Measurements from ENCODE around the gene GLIPR2. TPM values are rescaled to one million over a fixed set of nuclear protein-coding genes. Genes with fewer than 3 reads are reported as not detected.
A peak's percentile ranks its signal among the peaks of the same experiment; 100 is the strongest.

GLIPR2 gene
- total and polyA plus RNA-seq, 2 of the 13 experiments (the other 11 are each of a cell fraction or from before 2014, with no cell fraction given) = 0.08 to 0.42 TPM

DNA sequence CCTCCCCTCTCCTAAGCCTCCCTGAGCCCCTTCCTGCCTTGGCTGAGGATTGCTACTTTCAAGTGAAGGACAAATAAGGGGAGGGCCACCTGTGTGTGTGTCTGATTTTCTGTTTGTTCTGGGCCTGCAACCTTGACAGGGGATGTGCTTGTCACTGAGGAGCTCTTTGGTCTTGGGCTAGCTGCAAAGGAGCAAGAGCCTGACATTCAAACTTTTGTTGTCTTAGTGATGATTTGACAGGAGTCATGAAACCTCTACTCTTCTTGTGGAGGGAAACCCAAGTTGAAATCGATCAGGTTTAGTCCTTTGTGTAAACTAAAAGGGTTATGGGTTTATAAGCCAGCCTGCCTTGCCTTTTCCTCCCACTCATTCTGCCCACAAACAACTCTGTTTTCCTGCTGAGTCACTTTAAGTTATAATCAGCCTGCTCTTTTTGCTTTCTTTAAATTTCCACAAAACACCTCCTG lies 71.0 kb downstream of the GLIPR2 start (continued):
- TF ChIP-seq, protein P1, sequence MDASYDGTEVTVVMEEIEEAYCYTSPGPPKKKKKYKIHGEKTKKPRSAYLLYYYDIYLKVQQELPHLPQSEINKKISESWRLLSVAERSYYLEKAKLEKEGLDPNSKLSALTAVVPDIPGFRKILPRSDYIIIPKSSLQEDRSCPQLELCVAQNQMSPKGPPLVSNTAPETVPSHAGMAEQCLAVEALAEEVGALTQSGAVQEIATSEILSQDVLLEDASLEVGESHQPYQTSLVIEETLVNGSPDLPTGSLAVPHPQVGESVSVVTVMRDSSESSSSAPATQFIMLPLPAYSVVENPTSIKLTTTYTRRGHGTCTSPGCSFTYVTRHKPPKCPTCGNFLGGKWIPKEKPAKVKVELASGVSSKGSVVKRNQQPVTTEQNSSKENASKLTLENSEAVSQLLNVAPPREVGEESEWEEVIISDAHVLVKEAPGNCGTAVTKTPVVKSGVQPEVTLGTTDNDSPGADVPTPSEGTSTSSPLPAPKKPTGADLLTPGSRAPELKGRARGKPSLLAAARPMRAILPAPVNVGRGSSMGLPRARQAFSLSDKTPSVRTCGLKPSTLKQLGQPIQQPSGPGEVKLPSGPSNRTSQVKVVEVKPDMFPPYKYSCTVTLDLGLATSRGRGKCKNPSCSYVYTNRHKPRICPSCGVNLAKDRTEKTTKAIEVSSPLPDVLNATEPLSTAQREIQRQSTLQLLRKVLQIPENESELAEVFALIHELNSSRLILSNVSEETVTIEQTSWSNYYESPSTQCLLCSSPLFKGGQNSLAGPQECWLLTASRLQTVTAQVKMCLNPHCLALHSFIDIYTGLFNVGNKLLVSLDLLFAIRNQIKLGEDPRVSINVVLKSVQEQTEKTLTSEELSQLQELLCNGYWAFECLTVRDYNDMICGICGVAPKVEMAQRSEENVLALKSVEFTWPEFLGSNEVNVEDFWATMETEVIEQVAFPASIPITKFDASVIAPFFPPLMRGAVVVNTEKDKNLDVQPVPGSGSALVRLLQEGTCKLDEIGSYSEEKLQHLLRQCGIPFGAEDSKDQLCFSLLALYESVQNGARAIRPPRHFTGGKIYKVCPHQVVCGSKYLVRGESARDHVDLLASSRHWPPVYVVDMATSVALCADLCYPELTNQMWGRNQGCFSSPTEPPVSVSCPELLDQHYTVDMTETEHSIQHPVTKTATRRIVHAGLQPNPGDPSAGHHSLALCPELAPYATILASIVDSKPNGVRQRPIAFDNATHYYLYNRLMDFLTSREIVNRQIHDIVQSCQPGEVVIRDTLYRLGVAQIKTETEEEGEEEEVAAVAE (CRISPR knock-in tag; IDR thresholded peaks at IDR 0.05; ENCODE audit: borderline replicate concordance) = 0 out of 2 replicates have a peak, but pooled peaks have one; percentile 20
- TF ChIP-seq ZNF652 (CRISPR knock-in tag; IDR thresholded peaks at IDR 0.05; ENCODE audit: borderline replicate concordance, low read depth) (no peak), TRAFD1 (CRISPR knock-in tag; IDR thresholded peaks at IDR 0.05; ENCODE audit: borderline replicate concordance) (no peak), HDAC1 (CRISPR knock-in tag; IDR thresholded peaks at IDR 0.05) (peak; percentile 45; the same call in 1 of the 2 replicates), ZNF30 (CRISPR knock-in tag; IDR thresholded peaks at IDR 0.05) (no peak), U2AF1 (optimal IDR thresholded peaks at IDR 0.05; ENCODE audit: low read depth, low read length) (no peak), ZNF614 (CRISPR knock-in tag; IDR thresholded peaks at IDR 0.05; ENCODE audit: borderline replicate concordance) (peak; percentile 56; the same call in 1 of the 2 replicates), PHF8 (CRISPR knock-in tag; IDR thresholded peaks at IDR 0.05) (no peak), MIER2 (CRISPR knock-in tag; IDR thresholded peaks at IDR 0.05) (0 out of 2 replicates have a peak, but pooled peaks have one; percentile 19), GATAD1 (CRISPR knock-in tag; IDR thresholded peaks at IDR 0.05) (peak; percentile 47; the same call in 1 of the 2 replicates), CEBPZ (IDR thresholded peaks at IDR 0.05; ENCODE audit: low read length) (no peak), ZNF557 (CRISPR knock-in tag; IDR thresholded peaks at IDR 0.05) (no peak), TBX3 (IDR thresholded peaks at IDR 0.05; ENCODE audit: borderline replicate concordance) (no peak), PHB2 (IDR thresholded peaks at IDR 0.05; ENCODE audit: partially characterized antibody) (no peak), ZNF468 (CRISPR knock-in tag; IDR thresholded peaks at IDR 0.05) (no peak), FOXJ3 (CRISPR knock-in tag; IDR thresholded peaks at IDR 0.05; ENCODE audit: borderline replicate concordance) (0 out of 2 replicates have a peak, but pooled peaks have one; percentile 14)
- TF ChIP-seq, protein P2, sequence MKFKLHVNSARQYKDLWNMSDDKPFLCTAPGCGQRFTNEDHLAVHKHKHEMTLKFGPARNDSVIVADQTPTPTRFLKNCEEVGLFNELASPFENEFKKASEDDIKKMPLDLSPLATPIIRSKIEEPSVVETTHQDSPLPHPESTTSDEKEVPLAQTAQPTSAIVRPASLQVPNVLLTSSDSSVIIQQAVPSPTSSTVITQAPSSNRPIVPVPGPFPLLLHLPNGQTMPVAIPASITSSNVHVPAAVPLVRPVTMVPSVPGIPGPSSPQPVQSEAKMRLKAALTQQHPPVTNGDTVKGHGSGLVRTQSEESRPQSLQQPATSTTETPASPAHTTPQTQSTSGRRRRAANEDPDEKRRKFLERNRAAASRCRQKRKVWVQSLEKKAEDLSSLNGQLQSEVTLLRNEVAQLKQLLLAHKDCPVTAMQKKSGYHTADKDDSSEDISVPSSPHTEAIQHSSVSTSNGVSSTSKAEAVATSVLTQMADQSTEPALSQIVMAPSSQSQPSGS (CRISPR knock-in tag; IDR thresholded peaks at IDR 0.05) = peak; percentile 27; the same call in 1 of the 2 replicates
- TF ChIP-seq, protein P3, sequence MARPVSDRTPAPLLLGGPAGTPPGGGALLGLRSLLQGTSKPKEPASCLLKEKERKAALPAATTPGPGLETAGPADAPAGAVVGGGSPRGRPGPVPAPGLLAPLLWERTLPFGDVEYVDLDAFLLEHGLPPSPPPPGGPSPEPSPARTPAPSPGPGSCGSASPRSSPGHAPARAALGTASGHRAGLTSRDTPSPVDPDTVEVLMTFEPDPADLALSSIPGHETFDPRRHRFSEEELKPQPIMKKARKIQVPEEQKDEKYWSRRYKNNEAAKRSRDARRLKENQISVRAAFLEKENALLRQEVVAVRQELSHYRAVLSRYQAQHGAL (CRISPR knock-in tag; IDR thresholded peaks at IDR 0.05; ENCODE audit: not compliant biosample characterization) = no peak
